Hepatocyte (in vitro differentiated cells): Measurements from ENCODE around the gene ALDH1B1. TPM values are rescaled to one million over a fixed set of nuclear protein-coding genes. Genes with fewer than 3 reads are reported as not detected.

ENCODE experiments used
- DNase-seq: peaks from one replicate; pipeline ENCODE4 v3.0.0-alpha.2; 2016; ENCODE audit warnings: low spot score
- H2AFZ ChIP-seq: fragments of 200-600 bp; sonication (generic); 2 replicates; pipeline ENCODE4 v1.6.0; 2016; ENCODE audit warnings: antibody characterized with exemption, mild to moderate bottlenecking
- H3K27ac ChIP-seq: fragments of 200-600 bp; sonication (generic); 2 replicates; pipeline ENCODE4 v1.5.1; 2016; ENCODE audit warnings: mild to moderate bottlenecking
- H3K27me3 ChIP-seq: fragments of 200-600 bp; sonication (generic); 2 replicates; pipeline ENCODE4 v1.6.1; 2016
- H3K36me3 ChIP-seq: fragments of 200-600 bp; sonication (generic); replicated peaks from 2 replicates; pipeline ENCODE4 v1.5.1; 2016; ENCODE audit warnings: low read depth; ENCODE audit not compliant: insufficient read depth
- H3K4me1 ChIP-seq: fragments of 200-600 bp; sonication (generic); 2 replicates; pipeline ENCODE4 v1.5.1; 2016; ENCODE audit warnings: mild to moderate bottlenecking, moderate library complexity; ENCODE audit not compliant: insufficient read depth
- H3K4me2 ChIP-seq: fragments of 200-600 bp; sonication (generic); 2 replicates; pipeline ENCODE4 v1.6.0; 2016
- H3K4me3 ChIP-seq: fragments of 200-600 bp; sonication (generic); 2 replicates; pipeline ENCODE4 v1.5.1; 2016; ENCODE audit warnings: mild to moderate bottlenecking
- H3K79me2 ChIP-seq: fragments of 200-600 bp; sonication (generic); 2 replicates; pipeline ENCODE4 v1.6.0; 2017; ENCODE audit warnings: mild to moderate bottlenecking
- H3K9me2 ChIP-seq: fragments of 200-600 bp; sonication (generic); replicated peaks from 2 replicates; pipeline ENCODE4 v1.6.0; 2017; ENCODE audit warnings: mild to moderate bottlenecking; ENCODE audit not compliant: insufficient read depth
- H3K9me3 ChIP-seq: fragments of 200-600 bp; sonication (generic); 2 replicates; pipeline ENCODE4 v1.5.1; 2016; ENCODE audit warnings: low read depth, mild to moderate bottlenecking
- H4K20me1 ChIP-seq: fragments of 200-600 bp; sonication (generic); 2 replicates; pipeline ENCODE4 v1.6.0; 2016; ENCODE audit warnings: mild to moderate bottlenecking; ENCODE audit not compliant: insufficient read depth, poor library complexity, severe bottlenecking
- CTCF ChIP-seq: fragments of 200-600 bp; sonication (generic); IDR thresholded peaks from 2 replicates; pipeline ENCODE4 v1.5.1; 2016; ENCODE audit warnings: antibody characterized with exemption, mild to moderate bottlenecking; ENCODE audit not compliant: poor library complexity
- EZH2 ChIP-seq: fragments of 200-600 bp; sonication (generic); IDR thresholded peaks from 2 replicates; pipeline ENCODE4 v1.6.1; 2016; ENCODE audit warnings: antibody characterized with exemption, mild to moderate bottlenecking, borderline replicate concordance
- EZH2phosphoT487 ChIP-seq: fragments of 200-600 bp; sonication (generic); IDR thresholded peaks from one replicate; pipeline ENCODE4 v1.6.1; 2018; ENCODE audit warnings: antibody characterized with exemption, mild to moderate bottlenecking, low read depth, moderate library complexity; ENCODE audit not compliant: unreplicated experiment, severe bottlenecking
- WGBS: methylation state at CpG from one replicate; pipeline ENCODE4 v1.1.6; 2016; ENCODE audit warnings: low lambda C conversion rate; ENCODE audit errors: missing lambda C conversion rate; 5-methylcytosine and 5-hydroxymethylcytosine counted together
- polyA plus RNA-seq: library from polyadenylated mRNA; unstranded; fragments of >200 nt; fragmentation: Nextera tagmentation; extraction: Ambion mirVana; gene quantifications from 2 replicates; pipeline ENCODE4 v1.2.1, GENCODE V29; 2016
- total RNA-seq: library from RNA; depleted of rRNA; stranded (reverse); fragments of >200 nt; gene quantifications from 2 replicates; pipeline ENCODE4 v1.2.3, GENCODE V29; 2014

ALDH1B1 gene
- total and polyA plus RNA-seq, 2 experiments from 2014 or later: 30.9 to 45.8 TPM

- no peaks in the 10 kb centered on the region for H4K20me1 ChIP-seq
- peaks cover 32% of the 10 kb centered on the region for H3K27me3 ChIP-seq
- 92% methylated on average over 1 of the region's 1 CpG for WGBS
- TF ChIP-seq EZH2 (no peak), EZH2phosphoT487 (no peak), CTCF (no peak)
- H3K4me3 ChIP-seq: no peak overlapping the region
- H3K9me3 ChIP-seq: no peaks in the 10 kb centered on the region
- no peak overlapping the region for H2AFZ ChIP-seq
- H3K4me1 ChIP-seq: no peaks in the 10 kb centered on the region
- no peaks in the 10 kb centered on the region for H3K36me3 ChIP-seq
- no peaks in the 10 kb centered on the region for H3K79me2 ChIP-seq
- no peak overlapping the region for H3K4me2 ChIP-seq
- H3K9me2 ChIP-seq: no peaks in the 10 kb centered on the region
- no peak for DNase-seq
- no peak overlapping the region for H3K27ac ChIP-seq
These were observed 25.9 kb downstream of the ALDH1B1 start for GRCh38 chr9:38418366-38418765.

GRCh38 chr9:38419181-38419580 is 26.7 kb downstream of the ALDH1B1 start:
- Histone ChIP-seq H3K27ac (no peak overlapping the region), H4K20me1 (no peaks in the 10 kb centered on the region), H3K9me3 (no peaks in the 10 kb centered on the region), H3K4me3 (no peak overlapping the region), H3K9me2 (no peaks in the 10 kb centered on the region), H3K79me2 (no peaks in the 10 kb centered on the region), H3K36me3 (no peaks in the 10 kb centered on the region), H3K27me3 (peaks cover 37% of the 10 kb centered on the region), H3K4me1 (peaks cover 3% of the 10 kb centered on the region), H3K4me2 (no peak overlapping the region), H2AFZ (no peak overlapping the region)
- no peak for DNase-seq
- TF ChIP-seq CTCF (no peak), EZH2 (no peak), EZH2phosphoT487 (no peak)
- WGBS: 79% methylated on average over 5 of the region's 5 CpGs

DNA sequence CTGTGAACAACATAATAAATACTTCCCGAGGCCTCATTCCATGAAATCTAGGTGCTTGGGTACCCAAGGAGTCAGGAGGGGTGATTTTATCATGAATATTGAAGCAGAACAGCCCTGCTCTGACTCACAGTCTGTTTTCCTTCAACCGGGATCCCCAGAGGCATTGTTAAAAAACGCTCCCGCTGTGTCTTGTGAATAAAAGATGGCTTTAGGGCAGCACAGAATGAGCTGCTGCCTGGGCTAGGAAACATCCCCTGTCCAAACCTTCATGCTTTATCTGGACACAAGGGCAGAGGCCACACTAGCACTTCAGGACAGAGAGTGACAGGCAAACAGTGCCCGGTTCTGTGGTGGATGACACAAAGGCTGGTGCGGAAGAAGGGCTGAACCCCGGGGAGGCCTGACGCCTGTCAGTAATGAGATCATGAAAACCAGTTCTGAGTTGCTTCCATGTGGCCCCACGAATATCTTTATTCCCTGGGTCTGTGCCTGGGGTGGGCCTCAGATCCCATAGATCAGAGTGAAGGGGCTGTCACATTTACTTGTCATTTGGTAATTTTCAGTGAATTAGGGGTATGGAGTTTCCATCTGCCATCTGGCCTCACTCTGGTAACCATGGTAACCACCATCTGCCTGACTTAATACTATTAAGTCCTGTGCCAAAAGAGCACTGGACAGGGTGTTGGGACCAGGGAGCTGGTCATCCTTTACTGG is 29.2 kb downstream of the ALDH1B1 start:
- H3K9me3 ChIP-seq: no peaks in the 10 kb centered on the region
- no peak for TF ChIP-seq EZH2phosphoT487
- TF ChIP-seq CTCF: no peak
- no peak for TF ChIP-seq EZH2
- H3K27me3 ChIP-seq: peaks cover 51% of the 10 kb centered on the region
- H2AFZ ChIP-seq: no peak overlapping the region
- H3K27ac ChIP-seq: no peak overlapping the region
- no peaks in the 10 kb centered on the region for H4K20me1 ChIP-seq
- no peak for DNase-seq
- H3K4me3 ChIP-seq: no peak overlapping the region
- H3K79me2 ChIP-seq: no peaks in the 10 kb centered on the region
- H3K4me2 ChIP-seq: peak overlapping the region; percentile 27
- 32% methylated on average over 9 of the region's 9 CpGs for WGBS
- H3K4me1 ChIP-seq: peaks cover 3% of the 10 kb centered on the region
- no peaks in the 10 kb centered on the region for H3K36me3 ChIP-seq
- H3K9me2 ChIP-seq: no peaks in the 10 kb centered on the region
